ENCODE results near the gene HPSE2.

DNA sequence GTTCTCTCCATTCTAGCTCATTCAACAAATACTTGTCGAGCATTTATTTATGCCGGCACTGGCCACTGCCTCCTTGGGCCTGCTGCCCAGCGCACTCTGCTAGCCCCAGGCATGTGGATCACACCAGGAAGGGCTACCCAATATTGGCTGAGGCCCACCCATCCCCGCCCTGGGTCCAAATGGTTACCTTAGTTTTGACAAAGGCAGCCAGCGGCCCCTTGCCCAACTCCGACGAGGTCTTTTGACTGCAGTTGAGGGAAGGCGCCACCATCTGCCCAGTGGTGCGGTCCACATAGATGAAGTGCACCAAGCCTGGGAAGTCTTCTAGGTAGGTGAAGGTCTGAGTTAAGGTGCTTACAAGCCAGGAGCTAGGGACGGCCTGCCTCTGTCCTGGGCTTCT, 813.5 kb downstream of the HPSE2 start:
- TF ChIP-seq, protein P1, sequence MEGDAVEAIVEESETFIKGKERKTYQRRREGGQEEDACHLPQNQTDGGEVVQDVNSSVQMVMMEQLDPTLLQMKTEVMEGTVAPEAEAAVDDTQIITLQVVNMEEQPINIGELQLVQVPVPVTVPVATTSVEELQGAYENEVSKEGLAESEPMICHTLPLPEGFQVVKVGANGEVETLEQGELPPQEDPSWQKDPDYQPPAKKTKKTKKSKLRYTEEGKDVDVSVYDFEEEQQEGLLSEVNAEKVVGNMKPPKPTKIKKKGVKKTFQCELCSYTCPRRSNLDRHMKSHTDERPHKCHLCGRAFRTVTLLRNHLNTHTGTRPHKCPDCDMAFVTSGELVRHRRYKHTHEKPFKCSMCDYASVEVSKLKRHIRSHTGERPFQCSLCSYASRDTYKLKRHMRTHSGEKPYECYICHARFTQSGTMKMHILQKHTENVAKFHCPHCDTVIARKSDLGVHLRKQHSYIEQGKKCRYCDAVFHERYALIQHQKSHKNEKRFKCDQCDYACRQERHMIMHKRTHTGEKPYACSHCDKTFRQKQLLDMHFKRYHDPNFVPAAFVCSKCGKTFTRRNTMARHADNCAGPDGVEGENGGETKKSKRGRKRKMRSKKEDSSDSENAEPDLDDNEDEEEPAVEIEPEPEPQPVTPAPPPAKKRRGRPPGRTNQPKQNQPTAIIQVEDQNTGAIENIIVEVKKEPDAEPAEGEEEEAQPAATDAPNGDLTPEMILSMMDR (IDR thresholded peaks at IDR 0.05) = no peak
- no peak for TF ChIP-seq POLR2AphosphoS5 (IDR thresholded peaks at IDR 0.05)

Measured in sigmoid colon (tissue), 4 donors.